CD14-positive monocyte (primary cell): ENCODE data around the gene DDX10. TPM values are rescaled to one million over a fixed set of nuclear protein-coding genes. Genes with fewer than 3 reads are reported as not detected.

Experiments used
- DNase-seq, 3 donors: peaks; one replicate each; pipeline ENCODE4 v3.0.0-alpha.2; 2011 to 2022
- H2AFZ ChIP-seq: 2 replicates; pipeline ENCODE4 v1.6.0; 2012; ENCODE audit warnings: mild to moderate bottlenecking, low read depth, low read length, inconsistent platforms; ENCODE audit not compliant: insufficient read depth, poor library complexity, severe bottlenecking
- H3K27ac ChIP-seq, 2 donors: 1 replicate in 1 of 2; 2 replicates in 1 of 2; pipeline ENCODE4 v1.5.1; 2012 to 2013; ENCODE audit warnings: low read length in 2 of 2, control low read depth in 1 of 2, inconsistent platforms in 1 of 2, low read depth in 1 of 2, mild to moderate bottlenecking in 1 of 2
- H3K27me3 ChIP-seq, 2 donors: one replicate each; pipeline versions ENCODE4 v1.6.0 to v1.6.1; 2011 to 2013; ENCODE audit warnings: low read length in 2 of 2; ENCODE audit not compliant: control insufficient read depth in 2 of 2, insufficient read depth in 2 of 2
- H3K36me3 ChIP-seq, 2 donors: replicated peaks in 1 of 2; 1 replicate in 1 of 2; 2 replicates in 1 of 2; pipeline versions ENCODE4 v1.5.1 to v1.6.1; 2012 to 2013; ENCODE audit warnings: low read length in 2 of 2, control low read depth in 1 of 2, inconsistent platforms in 1 of 2, mild to moderate bottlenecking in 1 of 2; ENCODE audit not compliant: insufficient read depth in 2 of 2, control insufficient read depth in 1 of 2
- H3K4me1 ChIP-seq, 2 donors: 1 replicate in 1 of 2; 2 replicates in 1 of 2; pipeline versions ENCODE4 v1.5.1 to v1.6.1; 2012 to 2013; ENCODE audit warnings: low read length in 2 of 2, control low read depth in 1 of 2, inconsistent platforms in 1 of 2, mild to moderate bottlenecking in 1 of 2, moderate library complexity in 1 of 2; ENCODE audit not compliant: insufficient read depth in 2 of 2, control insufficient read depth in 1 of 2
- H3K4me2 ChIP-seq: replicated peaks from 2 replicates; pipeline ENCODE3; 2012; ENCODE audit warnings: low read length, moderate library complexity, mild to moderate bottlenecking; ENCODE audit not compliant: poor library complexity, severe bottlenecking; ENCODE audit errors: extremely low read depth
- H3K4me3 ChIP-seq, 3 experiments: fragments of 200-600 bp in 1 of 3; sonication (generic) in 1 of 3; replicated peaks in 1 of 3; 1 replicate in 2 of 3; 2 replicates in 1 of 3; pipeline ENCODE4 v1.5.1; 2011 to 2013; ENCODE audit warnings: low read length in 3 of 3, mild to moderate bottlenecking in 3 of 3, control low read depth in 2 of 3, low read depth in 2 of 3, inconsistent platforms in 1 of 3, moderate library complexity in 1 of 3
- H3K79me2 ChIP-seq: 2 replicates; pipeline ENCODE4 v1.6.0; 2012; ENCODE audit warnings: mild to moderate bottlenecking, control low read depth, inconsistent platforms, low read length, moderate library complexity; ENCODE audit not compliant: insufficient read depth
- H3K9ac ChIP-seq: 2 replicates; pipeline ENCODE4 v1.6.0; 2017; ENCODE audit warnings: low read length, mild to moderate bottlenecking; ENCODE audit not compliant: insufficient read depth, poor library complexity, severe bottlenecking
- H3K9me3 ChIP-seq, 2 donors: replicated peaks in 1 of 2; 1 replicate in 1 of 2; 2 replicates in 1 of 2; pipeline versions ENCODE4 v1.5.1 to v1.6.1; 2012 to 2013; ENCODE audit warnings: low read length in 2 of 2, control low read depth in 1 of 2; ENCODE audit not compliant: control insufficient read depth in 1 of 2, insufficient read depth in 1 of 2
- H4K20me1 ChIP-seq: 2 replicates; pipeline ENCODE4 v1.6.0; 2012; ENCODE audit warnings: mild to moderate bottlenecking, low read length, control low read depth, moderate library complexity; ENCODE audit not compliant: insufficient read depth
- H3K27ac Mint-ChIP-seq, 7 donors: one replicate each; pipeline ENCODE4 v1.8.0; 2020; ENCODE audit warnings: mild to moderate bottlenecking in 7 of 7, mixed read lengths in 7 of 7, moderate library complexity in 6 of 7, inconsistent platforms in 2 of 7
- H3K27me3 Mint-ChIP-seq, 3 donors: one replicate each; pipeline ENCODE4 v1.8.0; 2021 to 2022; ENCODE audit warnings: low read depth in 3 of 3, mild to moderate bottlenecking in 3 of 3, mixed read lengths in 3 of 3, moderate library complexity in 3 of 3, inconsistent platforms in 1 of 3
- H3K36me3 Mint-ChIP-seq, 2 donors: one replicate each; pipeline ENCODE4 v1.8.0; 2020; ENCODE audit warnings: mixed read lengths in 2 of 2, inconsistent platforms in 1 of 2, mild to moderate bottlenecking in 1 of 2
- H3K4me1 Mint-ChIP-seq: one replicate; pipeline ENCODE4 v1.8.0; 2020; ENCODE audit warnings: mild to moderate bottlenecking, mixed read lengths
- H3K4me3 Mint-ChIP-seq, 2 donors: one replicate each; pipeline ENCODE4 v1.8.0; 2020; ENCODE audit warnings: mild to moderate bottlenecking in 2 of 2, mixed read lengths in 2 of 2, moderate library complexity in 1 of 2
- H3K9me3 Mint-ChIP-seq, 7 donors: one replicate each; pipeline ENCODE4 v1.8.0; 2020 to 2022; ENCODE audit warnings: mixed read lengths in 7 of 7, mild to moderate bottlenecking in 6 of 7, moderate library complexity in 6 of 7, inconsistent platforms in 2 of 7
- CTCF ChIP-seq: fragments of 200-600 bp; IDR thresholded peaks from one replicate; pipeline ENCODE4 v1.8.0; 2022; ENCODE audit warnings: antibody characterized with exemption, mild to moderate bottlenecking
- WGBS: methylation state at CpG from one replicate; pipeline ENCODE4 v1.1.5; 2013; ENCODE audit warnings: missing lambda C conversion rate; ENCODE audit not compliant: insufficient coverage; 5-methylcytosine and 5-hydroxymethylcytosine counted together
- intact Hi-C, 2 donors: fragments of 100-400 bp; cut with micrococcal nuclease; formaldehyde crosslinking; loops; one replicate each; pipeline versions ENCODE4 v1.15.0 to v1.15.1; 2023
- polyA plus RNA-seq, 3 donors: library from polyadenylated mRNA; depleted of rRNA in 1 of 3; unstranded in 2 of 3; stranded (reverse) in 1 of 3; fragments of 300-500 nt in 2 of 3; fragments of >200 nt in 1 of 3; fragmentation: Illumina TruSeq in 2 of 3; gene quantifications; 1 replicate in 2 of 3; 2 replicates in 1 of 3; pipeline ENCODE4 v1.2.3, GENCODE V29; 2012 to 2021

DDX10 gene
- polyA plus RNA-seq, 3 donors: 5.0 to 6.3 (median 5.3) TPM

- no peak overlapping the region for H2AFZ ChIP-seq
- peaks cover 3 to 6% of the 10 kb centered on the region in 2 donors for H3K4me1 ChIP-seq
- no peak for DNase-seq
Measured at GRCh38 chr11:108970221-108970991, 305.5 kb downstream of the DDX10 start.

More at GRCh38 chr11:108970221-108970991, 305.5 kb downstream of the DDX10 start:
- peaks cover 6% of the 10 kb centered on the region for H3K4me1 Mint-ChIP-seq
- H3K9ac ChIP-seq: no peak overlapping the region
- intact Hi-C loops: no loop called here
- 88% methylated on average over 3 of the region's 6 CpGs for WGBS
- no peak overlapping the region for H3K4me2 ChIP-seq
- no peaks in the 10 kb centered on the region for H3K79me2 ChIP-seq
- H3K27me3 Mint-ChIP-seq: peaks cover 0 to 2% (median 0%) of the 10 kb centered on the region in 3 donors
- no peaks in the 10 kb centered on the region for H3K9me3 ChIP-seq
- no peaks in the 10 kb centered on the region for H3K36me3 ChIP-seq
- no peak overlapping the region for H3K27ac ChIP-seq
- no peaks in the 10 kb centered on the region for H3K36me3 Mint-ChIP-seq
- no peak overlapping the region for H3K27ac Mint-ChIP-seq
- H3K4me3 Mint-ChIP-seq: no peak overlapping the region
- H3K4me3 ChIP-seq: no peak overlapping the region
- no peaks in the 10 kb centered on the region for H4K20me1 ChIP-seq
- peaks cover 0 to 2% (median 0%) of the 10 kb centered on the region in 7 donors for H3K9me3 Mint-ChIP-seq
- no peak for TF ChIP-seq CTCF
- no peaks in the 10 kb centered on the region for H3K27me3 ChIP-seq
